CMK (cell line): ENCODE results near the gene CHAC1.
A peak's percentile ranks its signal among the peaks of the same experiment; 100 is the strongest.
"Not testable (repeated sequence)": the region's sequence is repeated elsewhere in the genome, so short reads cannot be mapped to it uniquely, and the experiment has no call there.

Source experiments
- DNase-seq: peaks from one replicate; pipeline ENCODE4 v3.0.0-alpha.2; 2010; ENCODE audit warnings: low read depth

The CHAC1 gene

DNA sequence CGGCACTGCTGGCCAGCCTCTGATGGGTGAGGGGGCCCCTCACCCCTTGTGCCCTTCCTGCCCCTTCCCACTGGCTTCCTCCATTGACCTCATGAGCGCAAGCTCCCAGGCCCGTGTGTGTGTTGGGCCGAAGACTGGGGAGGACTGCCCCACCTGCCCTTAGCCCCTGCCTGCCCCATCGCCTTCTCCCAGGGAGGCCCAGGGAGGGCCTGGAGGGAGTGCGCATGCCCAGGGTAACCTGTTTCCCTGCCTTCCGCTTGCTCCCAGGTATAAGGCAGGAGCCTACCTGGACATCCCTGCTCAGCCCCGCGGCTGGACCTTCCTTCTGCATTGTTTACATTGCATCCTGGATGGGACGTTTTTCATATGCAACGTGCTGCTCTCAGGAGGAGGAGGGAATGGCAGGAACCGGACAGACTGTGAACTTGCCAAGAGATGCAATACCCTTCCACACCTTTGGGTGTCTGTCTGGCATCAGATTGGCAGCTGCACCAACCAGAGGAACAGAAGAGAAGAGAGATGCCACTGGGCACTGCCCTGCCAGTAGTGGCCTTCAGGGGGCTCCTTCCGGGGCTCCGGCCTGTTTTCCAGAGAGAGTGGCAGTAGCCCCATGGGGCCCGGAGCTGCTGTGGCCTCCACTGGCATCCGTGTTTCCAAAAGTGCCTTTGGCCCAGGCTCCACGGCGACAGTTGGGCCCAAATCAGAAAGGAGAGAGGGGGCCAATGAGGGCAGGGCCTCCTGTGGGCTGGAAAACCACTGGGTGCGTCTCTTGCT lies 15.3 kb upstream of the CHAC1 start:
- DNase-seq = no peak

DNA sequence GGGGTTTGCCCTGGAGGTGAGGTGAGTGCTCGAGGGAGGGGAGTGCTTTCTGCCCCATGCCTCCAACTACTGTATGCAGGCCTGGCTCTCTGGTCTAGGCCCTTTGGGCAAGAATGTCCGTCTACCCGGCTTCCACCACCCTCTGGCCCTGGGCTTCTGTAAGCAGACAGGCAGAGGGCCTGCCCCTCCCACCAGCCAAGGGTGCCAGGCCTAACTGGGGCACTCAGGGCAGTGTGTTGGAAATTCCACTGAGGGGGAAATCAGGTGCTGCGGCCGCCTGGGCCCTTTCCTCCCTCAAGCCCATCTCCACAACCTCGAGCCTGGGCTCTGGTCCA lies 14.8 kb upstream of the CHAC1 start:
- no peak for DNase-seq

DNA sequence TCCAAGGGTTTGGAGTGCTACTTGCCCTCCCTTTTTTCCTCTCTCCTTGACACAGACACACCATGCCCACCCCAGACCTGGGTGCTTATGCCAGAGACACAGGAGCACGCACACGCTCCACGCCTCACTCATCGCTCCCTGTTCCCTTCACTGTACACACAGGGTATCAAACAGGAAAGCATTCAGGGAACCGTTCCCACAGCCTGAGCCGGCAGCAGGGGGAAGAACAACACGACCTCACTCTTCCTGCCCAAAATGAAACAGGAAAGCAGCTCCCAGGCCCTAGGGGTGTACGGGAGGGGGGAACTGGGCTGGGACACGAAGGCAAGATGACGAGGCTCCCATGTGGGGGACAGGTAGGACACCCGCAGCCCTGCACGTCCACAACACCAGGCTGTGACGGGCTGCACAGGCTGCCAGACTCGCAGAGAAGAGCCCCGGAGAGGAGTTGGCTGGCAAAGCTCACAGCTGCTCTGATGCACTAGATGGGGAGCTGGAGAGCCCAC lies 12.9 kb upstream of the CHAC1 start:
- DNase-seq = no peak

DNA sequence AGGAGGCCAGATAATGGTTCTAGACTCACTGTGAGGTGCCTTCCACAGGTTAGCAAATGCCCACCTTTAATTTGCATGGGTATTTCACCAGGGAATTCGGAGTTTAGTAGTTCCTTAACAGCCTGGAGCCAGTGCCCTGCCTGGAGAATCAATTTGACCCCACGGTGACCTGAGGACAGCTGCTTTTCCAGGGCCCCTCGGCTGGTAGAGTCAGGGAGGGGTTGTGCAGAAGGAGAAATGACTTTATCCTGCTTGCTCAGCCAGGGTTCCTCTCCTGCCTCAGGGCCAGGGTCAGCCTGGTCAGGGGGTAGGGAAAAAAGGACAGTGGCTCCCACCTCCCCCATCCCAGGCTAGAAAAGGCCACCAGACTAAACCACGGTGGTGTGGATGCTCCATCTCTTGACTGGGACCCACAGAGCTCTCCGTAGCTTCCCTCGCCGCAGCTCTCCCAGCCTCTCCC lies 12.2 kb upstream of the CHAC1 start:
- no peak for DNase-seq

DNA sequence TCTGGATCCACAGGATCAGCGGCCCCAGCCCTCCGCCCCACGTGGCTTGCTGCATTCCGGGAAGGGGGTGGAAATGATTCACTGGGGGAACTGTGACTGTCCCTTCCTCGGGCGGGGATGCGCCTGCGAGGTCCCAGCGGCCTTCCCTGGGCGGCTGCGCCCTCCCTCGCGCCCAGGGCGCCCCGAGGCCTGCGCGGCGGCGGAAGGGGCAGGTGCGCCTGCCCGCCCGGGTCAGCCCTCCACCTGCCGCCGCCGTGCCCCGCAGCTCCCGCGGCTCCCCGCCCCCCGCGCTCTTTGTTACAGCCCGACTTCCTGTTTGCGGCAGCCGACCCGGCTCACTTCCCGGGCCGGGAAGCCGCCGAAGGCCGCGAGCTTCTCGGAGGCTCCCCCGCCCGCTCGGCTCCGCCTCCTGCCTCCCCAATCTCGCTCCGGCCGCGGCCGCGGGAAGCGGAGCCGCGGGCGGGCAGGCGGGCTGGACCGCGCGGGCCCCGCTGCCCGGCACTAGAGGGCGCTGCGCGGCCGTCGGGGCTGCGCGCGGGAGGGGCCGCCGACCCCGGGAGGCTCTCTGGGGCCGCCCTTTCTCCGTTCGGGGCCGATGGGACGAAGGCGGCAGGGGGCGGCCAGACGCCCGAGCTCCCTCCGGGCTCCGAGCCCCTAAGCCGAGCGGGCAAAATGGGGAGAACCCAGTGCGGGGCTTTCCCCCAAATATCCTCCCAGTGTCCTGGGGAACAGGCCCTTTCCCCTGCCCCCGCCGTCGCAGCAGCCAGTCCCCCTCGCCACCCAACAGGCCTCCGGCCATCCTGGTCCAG lies 11.5 kb upstream of the CHAC1 start:
- DNase-seq = peak; percentile 63

DNA sequence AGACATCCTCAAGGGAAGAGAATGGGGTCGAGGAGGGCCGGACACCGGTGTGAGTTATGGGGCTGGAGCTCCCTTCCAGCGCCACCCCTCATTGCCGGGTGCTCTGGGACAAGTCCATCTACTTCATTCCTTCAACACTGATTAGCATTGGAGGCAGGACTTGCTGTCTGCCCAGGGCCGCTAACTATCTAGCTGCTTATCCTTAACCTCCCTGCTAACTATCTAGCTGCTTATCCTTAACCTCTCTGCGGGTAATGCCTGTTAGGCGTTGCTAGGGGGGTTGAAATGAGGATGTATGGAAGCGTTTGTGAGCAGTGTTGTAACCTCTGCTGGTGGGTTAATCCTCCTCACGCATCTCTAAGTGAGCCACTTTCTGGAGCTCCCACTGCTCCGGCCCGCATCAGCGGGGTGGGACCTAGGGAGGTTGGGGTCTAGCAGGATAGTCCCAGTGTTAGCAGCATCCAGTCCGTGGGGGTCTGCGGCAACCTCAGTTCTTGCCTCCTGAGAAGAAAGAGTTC lies 10.9 kb upstream of the CHAC1 start:
- no peak for DNase-seq

DNA sequence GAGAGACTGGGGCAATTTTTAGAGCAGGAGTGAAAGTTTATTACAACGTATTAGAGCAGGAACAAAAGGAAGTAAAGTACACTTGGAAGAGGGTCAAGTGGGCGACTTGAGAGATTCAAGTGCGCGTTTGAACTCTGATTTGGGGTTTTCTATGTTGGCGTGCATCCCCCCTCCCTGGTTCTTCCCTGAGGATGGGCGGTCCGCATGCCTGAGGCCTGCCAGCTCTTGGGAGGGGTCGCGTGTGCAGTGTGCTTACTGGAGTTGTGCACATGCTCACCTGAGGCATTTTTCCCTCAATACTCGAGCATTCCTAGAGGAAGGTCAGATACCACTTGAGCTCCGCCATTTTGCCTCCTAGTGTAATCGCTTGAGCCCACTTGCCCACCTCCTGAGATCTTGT lies 10.4 kb upstream of the CHAC1 start:
- DNase-seq = no peak

DNA sequence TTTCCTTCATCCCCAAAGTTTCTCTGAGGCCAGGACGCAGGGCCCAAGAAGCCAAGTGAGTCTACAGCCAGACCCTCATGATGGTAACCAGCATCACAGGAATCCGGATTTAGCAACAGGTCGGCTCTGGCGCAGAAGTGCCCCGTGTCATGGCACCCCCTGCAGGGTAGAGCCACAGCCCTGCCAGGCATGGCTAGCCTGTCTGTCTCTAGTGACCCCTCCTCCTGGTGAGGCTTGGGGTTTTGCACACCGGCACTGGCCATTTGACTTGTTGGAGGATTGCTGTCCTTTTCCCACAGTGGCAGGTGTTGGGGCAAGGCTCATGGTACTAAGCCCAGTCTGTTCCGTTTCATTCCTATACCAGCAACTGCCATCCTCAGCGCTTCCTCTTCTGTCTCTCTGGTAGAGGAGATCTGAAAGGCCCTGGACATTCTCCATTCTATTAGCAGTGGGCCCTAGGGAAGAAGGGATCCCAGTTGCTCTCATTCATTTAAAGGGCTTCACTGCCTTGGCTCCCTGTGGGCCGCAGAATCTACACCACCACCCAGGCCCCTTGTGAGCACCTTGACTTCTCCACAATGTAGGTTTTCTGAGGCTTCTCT lies 9.4 kb upstream of the CHAC1 start:
- DNase-seq = no peak

DNA sequence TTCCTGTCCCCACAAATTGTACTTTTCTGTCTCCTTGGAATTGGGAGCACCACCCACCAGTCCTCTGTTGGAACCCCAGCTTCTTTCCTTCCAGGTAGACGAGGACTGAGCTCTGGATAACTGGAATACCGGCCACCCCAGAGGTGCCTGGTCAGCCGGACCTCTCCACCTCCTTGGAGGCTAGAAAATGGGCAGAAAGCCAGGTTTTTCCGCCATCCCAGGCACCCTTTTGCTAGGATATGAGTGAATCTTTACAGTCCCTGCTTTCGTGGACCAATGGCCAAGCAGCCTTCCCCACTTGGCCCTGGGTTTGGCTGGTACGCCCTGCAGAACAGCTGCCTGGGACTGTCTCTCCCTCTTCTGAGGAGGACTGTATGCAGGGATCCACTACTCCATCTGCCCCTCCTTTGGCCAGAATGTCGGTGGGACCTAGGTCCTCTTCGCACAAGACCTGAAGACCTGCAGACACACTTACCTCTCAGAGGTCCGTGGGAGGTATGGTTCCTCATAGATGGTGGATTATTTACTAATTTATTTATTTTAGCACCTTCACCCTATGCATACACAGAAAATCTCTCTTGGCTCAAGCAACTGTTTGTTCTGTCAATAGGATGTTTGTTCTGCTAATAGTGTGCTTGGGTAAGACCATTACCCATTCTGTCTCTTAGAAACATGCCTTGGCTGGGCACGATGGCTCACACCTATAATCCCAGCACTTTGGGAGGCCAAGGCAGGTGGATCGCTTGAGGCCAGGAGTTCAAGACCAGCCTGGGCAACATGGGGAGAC lies 8.6 kb upstream of the CHAC1 start:
- no peak for DNase-seq

DNA sequence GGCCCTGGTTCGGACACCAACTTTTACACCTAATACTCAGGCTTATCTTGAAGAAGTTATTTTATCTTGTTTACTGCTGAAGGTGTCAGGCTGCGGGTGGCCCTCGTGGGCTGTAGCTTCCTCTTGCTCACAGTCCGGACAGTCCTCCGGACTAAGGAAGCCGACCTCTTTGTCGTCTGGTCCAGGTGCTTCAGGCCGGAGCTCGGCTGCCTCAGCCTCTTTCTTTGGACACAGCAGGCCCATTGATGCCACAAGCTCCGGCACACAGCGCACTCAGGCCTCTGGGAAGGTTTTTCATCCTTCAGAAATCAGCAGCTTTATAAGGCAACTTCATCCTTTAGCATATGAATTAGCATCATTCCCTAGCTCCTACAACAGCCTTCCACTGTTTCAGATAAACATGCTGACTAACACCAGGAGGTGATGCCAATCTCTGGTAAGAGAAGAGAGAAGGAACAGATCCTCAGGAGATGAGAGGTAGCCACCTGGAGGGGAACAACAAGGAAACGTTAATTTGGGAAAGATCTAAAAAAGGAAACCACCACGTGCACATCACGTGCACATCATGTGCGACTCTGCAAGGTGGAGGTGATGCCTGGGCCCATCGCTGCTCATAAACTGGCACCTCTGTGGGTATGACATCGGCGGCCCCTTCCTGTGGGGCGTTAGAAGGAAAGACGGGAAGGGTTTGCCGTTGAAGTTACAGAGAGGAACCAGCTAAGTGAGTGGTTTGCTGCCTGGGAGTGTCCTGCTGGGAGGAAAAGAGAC lies 4.4 kb upstream of the CHAC1 start:
- DNase-seq = no peak

DNA sequence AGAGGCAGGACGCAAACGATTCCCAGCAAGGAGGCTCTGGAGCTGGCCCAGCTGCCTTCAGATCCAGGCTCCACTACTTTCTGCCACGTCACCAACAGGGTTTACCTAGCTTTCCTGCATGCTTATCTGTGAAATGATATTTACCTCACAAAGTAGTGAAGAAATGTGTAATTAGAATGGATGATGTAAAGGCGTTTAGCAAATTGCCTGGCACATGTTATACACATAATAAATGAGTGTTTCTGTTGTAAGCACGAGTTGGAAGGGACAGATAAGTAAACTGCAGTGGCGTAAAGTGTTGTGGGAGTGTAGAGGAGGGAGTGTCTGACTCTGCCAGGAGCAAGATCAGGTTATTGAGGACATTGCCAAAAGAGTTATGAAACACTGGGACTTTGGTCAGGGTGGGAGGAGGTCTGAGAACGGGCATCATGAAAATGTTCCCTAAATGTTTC lies 3.5 kb upstream of the CHAC1 start:
- DNase-seq = no peak

DNA sequence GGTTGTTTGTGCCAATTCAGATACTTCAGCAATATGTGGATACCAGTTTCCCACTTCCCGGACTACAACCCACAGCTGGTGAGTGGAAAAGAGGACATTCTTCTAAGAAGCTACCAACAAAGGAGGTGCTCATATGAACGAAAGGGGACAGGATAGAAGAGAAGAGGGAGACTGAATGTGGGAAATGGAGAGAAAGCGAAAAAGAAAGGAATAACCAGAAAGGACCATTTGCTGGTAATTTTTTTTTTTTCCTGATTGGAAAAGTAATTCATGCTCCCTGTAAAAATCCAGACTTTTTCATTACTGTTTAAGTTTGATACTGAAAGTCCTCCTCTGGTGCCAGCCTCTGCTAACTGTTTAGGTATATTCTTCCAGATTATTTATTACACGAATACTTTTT lies 1.5 kb upstream of the CHAC1 start:
- no peak for DNase-seq

DNA sequence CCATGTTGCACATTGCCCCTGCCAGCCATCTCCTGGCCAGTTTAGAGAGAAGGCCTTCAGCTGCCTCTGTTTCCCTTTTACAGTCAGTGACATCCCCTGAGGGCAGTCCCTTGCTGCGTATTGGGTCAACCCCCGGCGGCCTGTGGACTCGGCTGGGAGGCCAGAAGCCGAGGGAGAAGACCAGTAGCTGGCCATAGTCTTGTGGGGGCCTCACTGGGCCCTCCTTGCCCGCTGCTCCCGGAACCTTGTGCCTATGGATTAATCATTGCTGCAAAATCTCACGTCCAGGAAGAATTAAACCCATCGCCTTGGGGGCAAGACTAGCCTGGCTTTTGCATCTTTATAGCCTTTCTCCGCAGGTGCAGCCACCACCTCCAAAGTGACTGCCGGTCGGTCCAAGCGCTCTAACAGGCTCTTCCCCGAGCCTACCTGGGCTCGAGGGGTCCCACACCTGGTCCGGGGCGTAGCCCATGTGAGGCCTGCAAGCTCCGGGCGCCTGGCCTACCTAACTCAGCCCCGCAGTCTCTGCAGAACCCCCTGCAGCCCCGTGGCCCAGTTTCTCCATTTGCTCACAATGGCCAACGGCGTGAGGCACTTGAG lies 870 bp upstream of the CHAC1 start:
- DNase-seq = no peak

DNA sequence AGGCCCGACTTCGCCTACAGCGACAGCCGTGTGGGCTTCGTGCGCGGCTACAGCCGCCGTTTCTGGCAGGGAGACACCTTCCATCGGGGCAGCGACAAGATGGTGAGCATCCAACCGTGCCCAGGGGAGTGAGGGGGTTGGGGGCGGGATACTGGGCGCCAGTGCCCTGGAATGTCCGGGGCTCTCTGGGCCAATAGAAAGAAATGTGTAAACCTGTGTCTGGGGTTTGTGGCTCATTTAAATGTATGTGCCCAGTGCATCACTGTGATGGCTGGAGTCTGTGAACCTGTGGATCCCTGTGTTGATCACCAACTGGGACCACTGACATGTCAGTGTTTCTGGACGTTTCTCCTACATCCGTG lies 423 bp downstream of the CHAC1 start:
- no peak for DNase-seq

DNA sequence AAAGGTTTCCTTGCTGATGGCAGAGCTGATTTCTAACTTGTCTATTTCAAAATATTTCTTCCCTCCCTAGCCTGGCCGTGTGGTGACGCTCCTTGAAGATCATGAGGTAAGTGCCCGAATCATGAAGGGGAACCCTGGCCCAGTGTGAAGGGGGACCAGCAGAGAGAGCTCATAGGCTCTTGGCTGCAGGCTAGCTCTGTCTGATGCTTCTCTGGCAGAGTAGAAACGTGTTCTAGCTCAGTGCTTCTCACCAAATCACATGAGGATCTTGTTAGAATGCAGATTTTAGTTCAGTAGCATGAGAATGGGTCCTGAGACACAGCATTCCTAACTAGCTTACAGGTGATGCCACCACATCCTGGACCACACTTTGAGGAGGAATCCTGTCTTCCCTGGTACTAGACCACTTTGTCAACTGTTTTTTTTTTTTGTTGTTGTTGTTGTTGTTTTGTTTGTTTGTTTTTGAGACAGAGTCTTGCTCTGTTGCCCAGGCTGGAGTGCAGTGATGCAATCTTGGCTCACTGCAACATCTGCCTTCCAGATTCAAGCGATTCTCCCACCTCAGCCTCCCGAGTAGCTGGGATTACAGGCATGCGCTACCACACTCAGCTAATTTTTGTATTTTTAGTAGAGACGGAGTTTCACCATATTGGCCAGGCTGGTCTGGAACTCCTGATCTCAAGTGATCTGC lies 1.0 kb downstream of the CHAC1 start:
- not testable (repeated sequence) for DNase-seq

DNA sequence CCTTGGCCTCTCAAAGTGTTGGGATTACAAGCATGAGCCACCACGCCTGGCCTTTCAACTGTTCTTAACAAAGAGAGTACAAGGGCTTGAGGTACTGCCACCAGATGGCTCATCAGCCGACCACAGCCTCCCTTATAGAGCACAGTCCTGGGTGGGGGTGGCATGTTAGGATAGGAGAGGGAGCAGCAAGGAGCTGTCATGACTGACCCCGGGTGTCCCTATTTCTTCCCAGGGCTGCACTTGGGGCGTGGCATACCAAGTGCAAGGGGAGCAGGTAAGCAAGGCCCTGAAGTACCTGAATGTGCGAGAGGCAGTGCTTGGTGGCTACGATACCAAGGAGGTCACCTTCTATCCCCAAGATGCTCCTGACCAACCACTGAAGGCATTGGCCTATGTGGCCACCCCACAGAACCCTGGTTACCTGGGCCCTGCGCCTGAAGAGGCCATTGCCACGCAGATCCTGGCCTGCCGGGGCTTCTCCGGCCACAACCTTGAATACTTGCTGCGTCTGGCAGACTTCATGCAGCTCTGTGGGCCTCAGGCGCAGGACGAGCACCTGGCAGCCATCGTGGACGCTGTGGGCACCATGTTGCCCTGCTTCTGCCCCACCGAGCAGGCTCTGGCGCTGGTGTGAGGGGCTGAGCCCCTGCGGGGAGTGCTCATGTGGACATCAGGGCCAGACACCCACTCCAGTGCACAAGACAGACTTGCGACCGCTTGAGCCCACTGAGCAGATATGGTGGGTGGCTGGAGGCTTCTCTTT lies 2.1 kb downstream of the CHAC1 start:
- no peak for DNase-seq

DNA sequence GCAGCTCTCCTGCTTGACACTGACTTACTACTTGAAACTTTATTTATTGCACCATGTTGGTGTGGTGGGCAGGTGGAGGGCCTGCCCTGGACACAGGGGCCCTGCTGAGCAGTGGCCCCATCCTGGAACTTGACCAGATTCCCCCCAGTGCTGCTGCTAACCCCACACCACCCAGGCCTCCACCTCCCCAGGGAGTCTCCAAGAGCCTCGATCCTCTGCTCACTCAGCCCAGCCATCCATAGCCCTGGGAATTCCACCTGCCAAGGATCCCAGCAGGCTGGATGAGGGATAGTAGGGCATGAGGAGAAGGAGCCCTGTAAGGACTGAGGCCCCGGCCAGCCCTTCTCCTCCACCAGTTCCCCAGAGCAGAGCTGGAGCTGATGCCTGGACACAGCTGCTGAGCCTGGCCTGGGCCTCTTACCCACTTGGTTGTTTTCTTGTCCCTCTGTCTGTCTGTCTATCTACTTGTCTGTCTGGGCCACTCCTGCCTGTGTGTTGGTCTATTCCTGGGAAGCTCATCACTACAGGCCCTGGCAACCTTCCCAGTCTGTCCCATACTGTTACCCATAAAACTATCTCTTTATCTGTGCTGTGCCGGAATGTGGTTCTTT lies 2.8 kb downstream of the CHAC1 start:
- DNase-seq = no peak

DNA sequence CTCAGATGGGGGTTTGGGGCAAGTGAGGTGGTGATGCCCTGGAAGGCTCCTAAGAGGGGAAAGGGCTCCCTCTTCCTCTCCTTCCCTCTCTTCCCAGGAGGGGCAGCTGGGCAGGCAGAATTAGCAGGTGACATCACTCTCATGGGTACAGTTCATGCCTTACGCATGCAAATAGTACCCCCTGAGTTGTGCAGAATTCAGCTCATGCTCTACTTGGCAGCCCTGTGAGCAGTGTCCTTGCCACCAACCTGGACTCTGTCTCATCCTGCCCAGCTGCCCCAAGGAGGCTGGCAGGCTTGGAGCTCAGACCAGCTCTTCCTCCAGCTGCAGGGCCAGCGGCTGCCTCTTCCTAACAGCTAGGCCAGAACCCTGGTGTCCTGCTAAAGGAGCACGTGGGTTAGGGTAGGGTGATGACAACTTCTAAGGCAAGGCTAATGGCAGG lies 3.3 kb downstream of the CHAC1 start:
- no peak for DNase-seq

DNA sequence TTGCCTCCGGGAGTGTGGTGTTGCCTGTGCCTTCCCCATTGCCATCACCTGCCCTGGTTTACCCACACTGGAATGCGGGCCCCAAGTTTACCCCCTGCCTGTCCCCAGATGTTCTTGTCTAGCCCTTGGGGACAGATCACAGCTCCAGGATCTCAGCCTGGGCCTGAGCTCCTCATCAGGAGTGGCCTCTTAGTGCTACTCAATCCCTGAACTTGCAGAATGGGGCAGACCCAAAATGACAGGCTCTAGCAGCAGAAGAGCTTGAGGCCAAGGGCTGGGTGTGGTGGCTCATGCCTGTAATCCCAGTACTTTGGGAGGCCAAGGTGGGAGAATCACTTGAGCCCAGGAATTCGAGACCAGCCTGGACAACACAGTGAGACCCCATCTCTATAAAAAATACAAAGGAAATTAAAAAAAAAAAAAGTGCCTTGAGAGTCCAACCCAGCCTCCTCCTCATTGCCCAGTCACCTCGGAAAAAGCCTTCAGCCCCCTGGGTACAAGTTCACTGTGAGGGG lies 3.8 kb downstream of the CHAC1 start:
- no peak for DNase-seq
